Measurements from ENCODE around the gene PARS2.
A peak's percentile ranks its signal among the peaks of the same experiment; 100 is the strongest.

PARS2 gene

DNA sequence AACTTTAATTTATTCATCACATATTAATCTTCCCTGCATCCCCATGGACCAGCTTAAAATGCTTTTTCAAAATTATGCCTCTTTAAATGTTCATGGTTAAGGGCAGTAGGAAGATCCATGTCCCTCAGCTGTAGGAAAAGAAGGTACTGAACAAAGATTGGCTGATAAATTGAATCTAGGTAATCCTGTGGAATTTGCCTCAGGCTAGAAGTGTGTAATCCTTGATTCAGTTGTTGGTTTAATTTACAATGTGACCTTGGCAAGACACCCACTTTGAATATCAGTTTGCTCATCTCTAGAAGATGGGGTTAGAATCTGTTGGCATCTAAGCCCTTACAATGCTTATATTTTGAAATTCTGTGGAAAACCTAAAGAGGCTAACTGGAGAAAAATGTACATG is 42.6 kb downstream of the PARS2 start:
- DNase-seq = no peak

- no peak for DNase-seq
These were observed 47.9 kb downstream of the PARS2 start for GRCh38 chr1:54716299-54717047.

GRCh38 chr1:54715493-54716298 is 48.6 kb downstream of the PARS2 start, which contains the start of gene TTC4:
Gene TTC4 (plus strand): TSS chr1:54715861. CDS start chr1:54715909, 48 bp downstream.
- peak; percentile 93 for DNase-seq

GRCh38 chr1:54714881-54715492 is 49.3 kb downstream of the PARS2 start:
- DNase-seq = no peak

GRCh38 chr1:54711536-54711935 is 52.8 kb downstream of the PARS2 start:
- no peak for DNase-seq

DNA sequence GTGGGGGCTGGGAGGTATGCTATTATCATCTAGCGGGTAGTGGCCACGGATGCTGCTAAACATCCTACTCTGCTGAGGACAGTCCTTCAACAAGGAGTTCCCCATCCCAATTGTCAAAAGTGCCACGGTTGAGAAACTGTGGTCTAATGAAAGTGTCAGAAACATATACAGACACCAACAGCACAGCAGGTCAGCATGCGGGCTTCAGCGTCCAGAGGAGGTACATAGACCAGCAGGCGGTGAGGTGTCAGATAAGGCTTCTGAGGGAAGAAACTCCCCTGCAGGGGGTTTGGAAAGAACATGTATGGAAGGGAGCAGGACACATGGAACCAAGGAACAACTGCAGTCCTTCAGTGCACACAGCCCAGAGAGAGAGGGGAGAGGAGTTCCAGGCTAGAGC is 53.5 kb downstream of the PARS2 start:
- DNase-seq = no peak

DNA sequence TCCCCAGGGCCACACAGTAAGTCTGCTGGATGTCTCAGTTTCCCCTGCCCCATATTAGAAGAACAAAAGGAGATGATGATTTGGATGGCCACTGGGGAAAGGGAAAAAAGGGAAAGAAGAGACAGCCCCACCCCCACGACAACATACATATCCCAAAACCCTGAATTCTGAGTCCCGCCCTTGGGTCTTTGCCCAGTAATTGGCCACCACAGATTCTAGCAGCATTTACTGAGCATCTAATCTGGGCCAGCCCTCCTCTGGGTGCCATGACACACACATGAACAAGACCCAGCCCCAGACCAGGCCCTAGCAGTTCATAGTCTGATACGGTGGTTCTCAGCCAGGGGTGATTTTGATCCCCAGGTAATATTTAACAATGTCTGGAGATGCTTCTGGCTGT is 53.9 kb downstream of the PARS2 start:
- no peak for DNase-seq

GRCh38 chr1:54709547-54710292 is 54.6 kb downstream of the PARS2 start:
- no peak for DNase-seq

GRCh38 chr1:54708385-54708784 is 55.9 kb downstream of the PARS2 start:
- no peak for DNase-seq

Data from eye (tissue), 1 donor.